ENCODE results near the gene CITED2.
"Not testable (repeated sequence)": the region's sequence is repeated elsewhere in the genome, so short reads cannot be mapped to it uniquely, and the experiment has no call there.

The CITED2 gene

DNA sequence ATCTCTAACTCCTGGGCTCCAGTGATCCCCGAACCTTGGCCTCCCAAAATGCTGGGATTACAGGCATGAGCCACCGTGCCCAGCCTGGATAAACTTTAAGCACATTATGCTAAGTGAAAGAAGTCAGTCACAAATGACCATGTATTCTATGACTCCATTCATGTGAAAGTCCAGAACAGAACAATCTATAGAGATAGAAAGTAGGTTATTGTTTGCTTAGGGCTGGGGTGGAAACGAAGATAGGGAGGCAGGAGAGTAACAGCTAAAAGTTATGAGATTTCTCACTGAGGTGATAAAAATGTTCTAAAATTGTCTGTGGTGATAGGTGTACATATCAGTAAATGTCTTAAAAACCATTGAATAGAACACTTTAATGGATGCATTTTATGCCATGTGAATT is 40.9 kb upstream of the CITED2 start:
- ChIA-PET CTCF (no interaction called here), POLR2A (ENCODE audit: low non-redundant PET) (no interaction called here)
- DNase-seq (ENCODE audit: low spot score): no peak
- TF ChIP-seq, protein P1, sequence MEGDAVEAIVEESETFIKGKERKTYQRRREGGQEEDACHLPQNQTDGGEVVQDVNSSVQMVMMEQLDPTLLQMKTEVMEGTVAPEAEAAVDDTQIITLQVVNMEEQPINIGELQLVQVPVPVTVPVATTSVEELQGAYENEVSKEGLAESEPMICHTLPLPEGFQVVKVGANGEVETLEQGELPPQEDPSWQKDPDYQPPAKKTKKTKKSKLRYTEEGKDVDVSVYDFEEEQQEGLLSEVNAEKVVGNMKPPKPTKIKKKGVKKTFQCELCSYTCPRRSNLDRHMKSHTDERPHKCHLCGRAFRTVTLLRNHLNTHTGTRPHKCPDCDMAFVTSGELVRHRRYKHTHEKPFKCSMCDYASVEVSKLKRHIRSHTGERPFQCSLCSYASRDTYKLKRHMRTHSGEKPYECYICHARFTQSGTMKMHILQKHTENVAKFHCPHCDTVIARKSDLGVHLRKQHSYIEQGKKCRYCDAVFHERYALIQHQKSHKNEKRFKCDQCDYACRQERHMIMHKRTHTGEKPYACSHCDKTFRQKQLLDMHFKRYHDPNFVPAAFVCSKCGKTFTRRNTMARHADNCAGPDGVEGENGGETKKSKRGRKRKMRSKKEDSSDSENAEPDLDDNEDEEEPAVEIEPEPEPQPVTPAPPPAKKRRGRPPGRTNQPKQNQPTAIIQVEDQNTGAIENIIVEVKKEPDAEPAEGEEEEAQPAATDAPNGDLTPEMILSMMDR (conservative IDR thresholded peaks at IDR 0.05; ENCODE audit: low read depth): no peak
- no peak overlapping the region for H3K27ac ChIP-seq

DNA sequence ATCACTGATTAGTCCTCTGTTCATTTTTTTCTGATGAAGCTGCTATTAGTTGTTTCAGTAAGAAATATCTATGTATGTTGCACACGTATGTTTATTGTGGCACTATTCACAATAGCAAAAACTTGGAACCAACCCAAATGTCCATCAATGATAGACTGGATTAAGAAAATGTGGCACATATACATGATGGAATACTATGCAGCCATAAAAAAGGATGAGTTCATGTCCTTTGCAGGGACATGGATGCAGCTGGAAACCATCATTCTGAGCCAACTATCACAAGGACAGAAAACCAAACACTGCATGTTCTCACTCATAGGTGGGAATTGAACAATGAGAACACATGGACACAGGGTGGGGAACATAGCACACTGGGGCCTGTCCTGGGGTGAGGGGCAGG is 37.7 kb upstream of the CITED2 start:
- DNase-seq (ENCODE audit: low spot score); CTCF ChIA-PET; POLR2A ChIA-PET (ENCODE audit: low non-redundant PET); H3K27ac ChIP-seq: not testable (repeated sequence)

DNA sequence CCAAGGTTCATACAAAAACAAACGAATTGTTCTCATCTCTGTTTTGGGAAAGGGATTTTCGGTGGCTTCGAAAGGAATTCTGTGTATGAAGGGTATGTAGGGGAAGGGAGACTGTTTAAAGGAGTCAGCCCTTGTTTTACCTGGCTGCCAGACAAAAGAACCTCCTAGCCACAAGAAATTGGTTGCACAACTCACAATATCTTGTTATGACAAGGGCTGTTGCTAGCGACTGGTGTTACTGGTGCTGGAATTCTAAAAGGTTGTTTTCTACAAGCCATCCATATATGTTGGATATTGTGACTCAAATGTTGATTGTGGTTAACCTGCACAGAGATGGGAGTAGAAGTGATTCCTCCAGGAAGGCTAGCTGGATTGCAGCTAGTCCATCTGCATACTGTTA is 34.6 kb upstream of the CITED2 start:
- H3K27ac ChIP-seq: no peak overlapping the region
- POLR2A ChIA-PET (ENCODE audit: low non-redundant PET): no interaction called here
- DNase-seq (ENCODE audit: low spot score): no peak
- CTCF ChIA-PET: no interaction called here
- TF ChIP-seq, protein P1 (conservative IDR thresholded peaks at IDR 0.05; ENCODE audit: low read depth): no peak

DNA sequence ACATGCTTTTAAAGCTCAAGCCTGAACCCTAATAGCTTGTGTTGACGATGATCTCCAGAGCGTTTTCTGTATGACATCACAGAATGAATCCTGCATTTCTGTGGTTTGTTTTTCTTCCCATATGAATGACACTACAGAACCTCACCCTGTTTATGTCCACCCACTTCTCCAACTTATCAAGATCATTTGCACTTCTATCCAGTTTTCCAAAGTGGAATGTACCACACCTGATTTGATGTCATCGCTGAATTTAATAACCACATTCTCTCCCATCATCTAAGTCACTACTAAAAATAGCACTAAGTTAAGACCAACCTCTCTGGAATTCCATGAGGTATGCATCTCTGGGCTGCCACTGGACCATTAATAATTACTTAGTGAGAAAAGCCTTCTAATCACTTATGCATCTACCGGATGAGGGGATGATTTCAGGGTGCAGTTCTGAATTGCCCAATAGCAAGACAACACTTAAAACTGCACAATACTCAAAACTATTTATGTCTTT is 33.3 kb upstream of the CITED2 start:
- ChIA-PET CTCF (interaction anchor here (0.7 kb wide), 1 partner anchor 21 kb away, joined by 3 read pairs; no protein-coding TSS in a partner anchor), POLR2A (ENCODE audit: low non-redundant PET) (no interaction called here)
- peak; percentile 86 for DNase-seq (ENCODE audit: low spot score)
- TF ChIP-seq, protein P1 (conservative IDR thresholded peaks at IDR 0.05; ENCODE audit: low read depth): no peak
- H3K27ac ChIP-seq: no peak overlapping the region

DNA sequence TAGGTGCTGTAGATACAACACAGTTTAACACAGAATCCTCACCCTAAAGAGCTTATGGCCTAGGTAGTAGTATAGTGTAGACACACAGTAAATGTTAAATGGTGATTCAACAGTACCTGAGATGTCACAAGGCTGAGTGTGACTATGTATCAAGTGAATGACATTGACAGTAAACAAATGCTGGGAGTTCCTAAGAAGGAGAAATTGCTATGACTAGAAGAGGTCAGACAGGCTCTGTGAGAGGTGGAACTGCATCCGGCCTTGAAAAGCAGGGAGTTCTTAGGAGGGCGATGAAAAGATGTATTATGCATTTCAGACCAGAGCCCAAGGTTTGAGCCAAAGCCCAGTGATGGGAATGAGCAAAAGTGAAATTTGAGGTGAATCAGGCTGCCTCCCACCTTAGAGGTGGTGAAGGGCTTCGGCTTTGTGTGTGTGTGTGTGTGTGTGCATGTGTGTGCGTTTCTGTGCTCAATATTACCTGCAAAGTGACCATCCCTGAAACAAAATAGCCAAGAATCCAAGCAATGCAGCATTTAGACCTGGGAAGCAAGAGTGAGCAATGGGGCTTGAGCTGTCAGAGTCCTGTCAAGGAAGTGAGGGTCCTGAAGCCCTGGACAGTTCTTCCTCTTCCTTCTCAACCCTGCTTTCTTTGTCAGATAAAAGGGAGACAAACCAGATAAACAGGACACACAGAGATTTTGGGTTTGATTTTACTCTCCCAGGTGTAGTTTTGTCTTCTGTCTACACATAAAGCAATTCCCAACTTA is 32.3 kb upstream of the CITED2 start:
- POLR2A ChIA-PET (ENCODE audit: low non-redundant PET): no interaction called here
- CTCF ChIA-PET: interaction anchor here (0.7 kb wide), 1 partner anchor 22 kb away, joined by 3 read pairs; no protein-coding TSS in a partner anchor
- TF ChIP-seq, protein P1 (conservative IDR thresholded peaks at IDR 0.05; ENCODE audit: low read depth): no peak
- no peak overlapping the region for H3K27ac ChIP-seq
- DNase-seq (ENCODE audit: low spot score): no peak

DNA sequence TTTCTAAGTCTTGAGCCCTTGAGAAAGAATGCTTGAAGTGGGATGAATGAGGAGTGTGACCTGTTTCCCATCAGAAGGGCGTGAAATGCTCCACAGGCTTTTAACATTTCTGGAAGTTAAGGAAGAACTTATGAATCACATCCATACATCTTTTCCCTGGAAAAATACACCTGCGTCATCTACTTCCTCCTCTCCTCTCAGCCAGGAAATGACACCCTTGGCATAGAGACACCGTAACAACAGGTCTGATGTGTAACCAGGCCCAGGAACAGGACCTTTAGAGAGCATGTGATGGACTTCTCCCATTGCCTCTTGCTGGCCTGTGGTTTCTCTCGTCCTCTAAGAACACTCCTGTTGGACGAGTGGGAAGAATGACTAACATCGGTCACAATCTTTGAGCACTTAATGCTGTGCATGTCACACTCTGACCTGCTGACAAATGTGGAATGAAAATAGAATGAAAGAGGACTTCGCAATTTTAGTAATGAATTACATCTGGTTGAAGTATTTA is 28.5 kb upstream of the CITED2 start:
- TF ChIP-seq, protein P1 (conservative IDR thresholded peaks at IDR 0.05; ENCODE audit: low read depth): no peak
- no peak for DNase-seq (ENCODE audit: low spot score)
- ChIA-PET POLR2A (ENCODE audit: low non-redundant PET) (no interaction called here), CTCF (no interaction called here)
- H3K27ac ChIP-seq: no peak overlapping the region

DNA sequence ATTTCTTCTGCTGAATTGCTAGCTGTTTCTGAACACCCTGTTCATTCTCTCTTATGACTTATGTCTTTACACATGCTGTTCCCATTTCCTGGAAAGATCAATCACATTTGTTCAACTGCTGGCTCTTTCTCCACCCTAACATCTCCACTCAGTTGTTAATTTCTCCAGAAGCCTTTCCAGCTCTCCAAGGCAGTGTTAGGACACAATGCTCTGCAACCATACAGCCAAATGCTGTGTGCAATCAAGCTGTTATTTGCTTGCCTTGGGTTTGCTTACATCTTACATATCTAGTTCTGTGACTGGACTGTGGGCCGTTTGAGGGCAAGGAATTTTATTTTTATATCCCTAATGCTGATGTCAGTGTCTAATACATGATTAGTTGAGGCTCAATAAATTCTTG is 24.2 kb upstream of the CITED2 start:
- DNase-seq (ENCODE audit: low spot score): no peak
- POLR2A ChIA-PET (ENCODE audit: low non-redundant PET): no interaction called here
- no peak overlapping the region for H3K27ac ChIP-seq
- CTCF ChIA-PET: no interaction called here
- TF ChIP-seq, protein P1 (conservative IDR thresholded peaks at IDR 0.05; ENCODE audit: low read depth): no peak

Data from RWPE1 (cell line).